Islet of Langerhans (tissue), 1 donor: ENCODE measurements around the gene TPM2.

Experiments used
- FAIRE-seq: peaks from one replicate; lab custom pipeline; 2011; peaks lifted over from hg19 to GRCh38; lab: Jason Lieb, UNC

Gene TPM2

GRCh38 chr9:35717132-35717870 lies 27.6 kb upstream of the TPM2 start:
- FAIRE-seq, result no peak

- FAIRE-seq, result no peak
Measured at GRCh38 chr9:35716230-35716629, 26.5 kb upstream of the TPM2 start.

GRCh38 chr9:35714579-35715252 lies 25.0 kb upstream of the TPM2 start:
- no peak for FAIRE-seq

GRCh38 chr9:35714123-35714522 lies 24.4 kb upstream of the TPM2 start:
- no peak for FAIRE-seq

- no peak for FAIRE-seq
Measured at GRCh38 chr9:35713578-35713977, 23.9 kb upstream of the TPM2 start.

GRCh38 chr9:35712762-35713400 lies 23.2 kb upstream of the TPM2 start:
- FAIRE-seq, result no peak

- no peak for FAIRE-seq
Measured at GRCh38 chr9:35711501-35712428, 22.0 kb upstream of the TPM2 start.

- FAIRE-seq, result no peak
Measured at GRCh38 chr9:35710818-35711500, 21.2 kb upstream of the TPM2 start.

- FAIRE-seq, result no peak
Measured at GRCh38 chr9:35708146-35708545, 18.4 kb upstream of the TPM2 start.

GRCh38 chr9:35706951-35707350 lies 17.2 kb upstream of the TPM2 start:
- FAIRE-seq, result no peak

GRCh38 chr9:35705836-35706430 lies 16.2 kb upstream of the TPM2 start:
- no peak for FAIRE-seq

GRCh38 chr9:35705372-35705771 lies 15.6 kb upstream of the TPM2 start:
- FAIRE-seq, result no peak

- FAIRE-seq, result no peak
Measured at GRCh38 chr9:35703906-35704672, 14.4 kb upstream of the TPM2 start.

GRCh38 chr9:35702696-35703095 lies 13.0 kb upstream of the TPM2 start:
- no peak for FAIRE-seq

GRCh38 chr9:35700942-35701341 lies 11.2 kb upstream of the TPM2 start:
- FAIRE-seq, result no peak

GRCh38 chr9:35700031-35700430 lies 10.3 kb upstream of the TPM2 start:
- no peak for FAIRE-seq

- FAIRE-seq, result no peak
Measured at GRCh38 chr9:35698231-35698630, 8.5 kb upstream of the TPM2 start.

GRCh38 chr9:35697486-35697885 lies 7.8 kb upstream of the TPM2 start:
- FAIRE-seq, result no peak

- no peak for FAIRE-seq
Measured at GRCh38 chr9:35696520-35697215, 6.9 kb upstream of the TPM2 start.

- FAIRE-seq, result peak; percentile 47
Measured at GRCh38 chr9:35695943-35696401, 6.2 kb upstream of the TPM2 start.
